ENCODE data around the gene HGFAC. TPM values are rescaled to one million over a fixed set of nuclear protein-coding genes. Genes with fewer than 3 reads are reported as not detected.
A peak's percentile ranks its signal among the peaks of the same experiment; 100 is the strongest.

Gene HGFAC
- total RNA-seq, 2 donors from 2014 or later: not detected

- DNase-seq (ENCODE audit: low spot score) (no peak), ATAC-seq (no peak)
- H3K4me3 Mint-ChIP-seq: no peak overlapping the region
- H3K36me3 Mint-ChIP-seq: no peaks in the 10 kb centered on the region
- peaks cover 6 to 23% of the 10 kb centered on the region in 2 donors for H3K4me1 Mint-ChIP-seq (ENCODE audit: low read depth in 2 of 2)
- H3K9me3 Mint-ChIP-seq: no peaks in the 10 kb centered on the region
- peak overlapping the region in 1 of 2 donors; percentile 29 for H3K27ac Mint-ChIP-seq
- H3K27me3 Mint-ChIP-seq: peaks cover 5 to 8% of the 10 kb centered on the region in 2 donors
Measured at GRCh38 chr4:3486541-3487540, 45.1 kb downstream of the HGFAC start.

- H3K36me3 Mint-ChIP-seq: no peaks in the 10 kb centered on the region
- ATAC-seq (no peak), DNase-seq (ENCODE audit: low spot score) (no peak)
- H3K4me3 Mint-ChIP-seq: no peak overlapping the region
- no peaks in the 10 kb centered on the region for H3K9me3 Mint-ChIP-seq
- peaks cover 3 to 8% of the 10 kb centered on the region in 2 donors for H3K27me3 Mint-ChIP-seq
- peaks cover 6 to 23% of the 10 kb centered on the region in 2 donors for H3K4me1 Mint-ChIP-seq (ENCODE audit: low read depth in 2 of 2)
- H3K27ac Mint-ChIP-seq: no peak overlapping the region
Measured at GRCh38 chr4:3487861-3488260, 46.1 kb downstream of the HGFAC start.

- Mint-ChIP-seq H3K4me3 (peak overlapping the region; percentile 10), H3K27ac (no peak overlapping the region), H3K4me1 (ENCODE audit: low read depth in 2 of 2) (peaks cover 6 to 23% of the 10 kb centered on the region in 2 donors), H3K9me3 (no peaks in the 10 kb centered on the region), H3K36me3 (no peaks in the 10 kb centered on the region), H3K27me3 (peaks cover 3 to 8% of the 10 kb centered on the region in 2 donors)
- no peak for DNase-seq (ENCODE audit: low spot score)
- ATAC-seq: no peak
Measured at GRCh38 chr4:3488820-3489219, 47.1 kb downstream of the HGFAC start.

GRCh38 chr4:3489451-3489962, 47.7 kb downstream of the HGFAC start:
- no peak overlapping the region for H3K4me3 Mint-ChIP-seq
- peaks cover 6 to 23% of the 10 kb centered on the region in 2 donors for H3K4me1 Mint-ChIP-seq (ENCODE audit: low read depth in 2 of 2)
- H3K27ac Mint-ChIP-seq: no peak overlapping the region
- peaks cover 3 to 8% of the 10 kb centered on the region in 2 donors for H3K27me3 Mint-ChIP-seq
- peak; percentile 18 to 64 for ATAC-seq
- H3K36me3 Mint-ChIP-seq: no peaks in the 10 kb centered on the region
- DNase-seq (ENCODE audit: low spot score): no peak
- H3K9me3 Mint-ChIP-seq: no peaks in the 10 kb centered on the region

GRCh38 chr4:3491681-3492405, 50.1 kb downstream of the HGFAC start:
- peak overlapping the region in 1 of 2 donors; percentile 0 for H3K27ac Mint-ChIP-seq
- H3K36me3 Mint-ChIP-seq: no peaks in the 10 kb centered on the region
- no peak overlapping the region for H3K4me3 Mint-ChIP-seq
- H3K4me1 Mint-ChIP-seq (ENCODE audit: low read depth in 2 of 2): peaks cover 6 to 18% of the 10 kb centered on the region in 2 donors
- H3K9me3 Mint-ChIP-seq: no peaks in the 10 kb centered on the region
- H3K27me3 Mint-ChIP-seq: peaks cover 3 to 8% of the 10 kb centered on the region in 2 donors
- ATAC-seq (no peak), DNase-seq (ENCODE audit: low spot score) (no peak)

DNA sequence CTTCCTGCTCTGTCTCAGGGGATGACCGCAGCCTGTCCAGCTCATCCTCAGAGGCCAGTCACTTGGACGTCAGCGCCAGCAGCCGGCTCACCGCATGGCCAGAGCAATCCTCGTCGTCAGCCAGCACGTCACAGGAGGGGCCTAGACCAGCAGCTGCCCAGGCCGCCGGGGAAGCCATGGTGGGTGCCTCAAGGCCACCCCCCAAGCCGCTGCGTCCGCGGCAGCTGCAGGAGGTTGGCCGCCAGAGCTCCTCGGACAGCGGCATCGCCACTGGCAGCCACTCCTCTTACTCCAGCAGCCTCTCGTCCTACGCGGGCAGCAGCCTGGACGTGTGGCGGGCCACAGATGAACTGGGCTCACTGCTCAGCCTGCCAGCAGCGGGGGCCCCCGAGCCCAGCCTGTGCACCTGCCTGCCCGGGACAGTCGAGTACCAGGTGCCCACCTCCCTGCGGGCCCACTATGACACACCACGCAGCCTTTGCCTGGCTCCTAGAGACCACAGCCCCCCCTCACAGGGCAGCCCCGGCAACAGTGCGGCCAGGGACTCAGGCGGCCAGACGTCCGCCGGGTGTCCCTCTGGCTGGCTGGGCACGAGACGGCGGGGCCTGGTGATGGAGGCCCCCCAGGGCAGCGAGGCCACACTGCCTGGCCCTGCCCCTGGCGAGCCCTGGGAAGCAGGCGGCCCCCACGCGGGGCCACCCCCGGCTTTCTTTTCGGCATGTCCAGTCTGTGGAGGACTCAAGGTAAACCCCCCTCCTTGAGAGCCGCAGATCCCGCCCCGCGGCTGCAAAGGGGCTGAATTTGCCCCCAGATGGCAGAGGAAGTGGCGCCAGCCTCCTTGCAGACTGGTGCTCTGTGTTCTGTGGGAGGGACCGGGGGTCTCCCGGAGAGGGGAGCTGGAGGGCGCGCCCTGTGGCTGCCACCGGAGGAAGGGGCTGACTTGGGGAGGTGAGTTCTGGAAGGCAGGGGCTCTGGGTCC, 51.3 kb downstream of the HGFAC start:
- Mint-ChIP-seq H3K36me3 (no peaks in the 10 kb centered on the region), H3K9me3 (no peaks in the 10 kb centered on the region), H3K27me3 (peaks cover 3 to 8% of the 10 kb centered on the region in 2 donors), H3K27ac (no peak overlapping the region), H3K4me3 (no peak overlapping the region), H3K4me1 (ENCODE audit: low read depth in 2 of 2) (peaks cover 6 to 20% of the 10 kb centered on the region in 2 donors)
- ATAC-seq (no peak), DNase-seq (ENCODE audit: low spot score) (no peak)

GRCh38 chr4:3493720-3494461, 52.1 kb downstream of the HGFAC start:
- no peak for ATAC-seq
- Mint-ChIP-seq H3K27ac (no peak overlapping the region), H3K9me3 (no peaks in the 10 kb centered on the region), H3K27me3 (peaks cover 3 to 8% of the 10 kb centered on the region in 2 donors), H3K36me3 (no peaks in the 10 kb centered on the region), H3K4me1 (ENCODE audit: low read depth in 2 of 2) (peaks cover 6 to 15% of the 10 kb centered on the region in 2 donors), H3K4me3 (no peak overlapping the region)
- DNase-seq (ENCODE audit: low spot score): no peak

DNA sequence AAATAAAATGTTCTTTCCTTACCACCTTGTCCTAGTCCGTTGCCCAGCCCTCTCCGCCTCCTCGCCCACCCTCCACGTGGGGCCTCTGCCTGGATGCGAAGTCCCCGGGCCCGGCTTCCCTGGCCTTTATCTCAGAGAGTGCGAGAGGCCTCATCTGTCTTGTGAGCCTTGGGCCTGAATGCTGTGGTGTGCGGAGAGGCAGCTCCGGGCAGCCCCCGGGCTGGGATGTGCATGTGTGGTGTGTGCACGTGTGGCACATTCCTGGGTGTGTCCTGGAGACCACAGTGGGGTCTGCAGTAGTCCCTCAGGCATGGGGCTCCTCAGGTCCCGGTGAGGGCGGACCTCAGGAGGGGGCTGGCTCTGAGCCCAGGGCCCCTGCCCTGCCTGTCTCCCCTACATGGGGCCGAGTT, 52.7 kb downstream of the HGFAC start:
- H3K4me1 Mint-ChIP-seq (ENCODE audit: low read depth in 2 of 2): peaks cover 6 to 10% of the 10 kb centered on the region in 2 donors
- peak in 1 of 2 donors; percentile 9 for ATAC-seq
- no peak for DNase-seq (ENCODE audit: low spot score)
- peaks cover 3 to 8% of the 10 kb centered on the region in 2 donors for H3K27me3 Mint-ChIP-seq
- no peak overlapping the region for H3K4me3 Mint-ChIP-seq
- no peak overlapping the region for H3K27ac Mint-ChIP-seq
- no peaks in the 10 kb centered on the region for H3K9me3 Mint-ChIP-seq
- H3K36me3 Mint-ChIP-seq: no peaks in the 10 kb centered on the region

GRCh38 chr4:3495204-3495975, 53.6 kb downstream of the HGFAC start:
- Mint-ChIP-seq H3K9me3 (no peaks in the 10 kb centered on the region), H3K4me1 (ENCODE audit: low read depth in 2 of 2) (peaks cover 6% of the 10 kb centered on the region in 2 donors), H3K4me3 (no peak overlapping the region), H3K27me3 (peaks cover 3 to 8% of the 10 kb centered on the region in 2 donors), H3K36me3 (no peaks in the 10 kb centered on the region), H3K27ac (no peak overlapping the region)
- DNase-seq (ENCODE audit: low spot score): no peak
- ATAC-seq: no peak

- Mint-ChIP-seq H3K36me3 (no peaks in the 10 kb centered on the region), H3K4me1 (ENCODE audit: low read depth in 2 of 2) (peaks cover 2 to 6% of the 10 kb centered on the region in 2 donors), H3K9me3 (no peaks in the 10 kb centered on the region), H3K4me3 (no peak overlapping the region), H3K27ac (no peak overlapping the region), H3K27me3 (peaks cover 0 to 7% of the 10 kb centered on the region in 2 donors)
- no peak for DNase-seq (ENCODE audit: low spot score)
- no peak for ATAC-seq
Measured at GRCh38 chr4:3496021-3496420, 54.3 kb downstream of the HGFAC start.

DNA sequence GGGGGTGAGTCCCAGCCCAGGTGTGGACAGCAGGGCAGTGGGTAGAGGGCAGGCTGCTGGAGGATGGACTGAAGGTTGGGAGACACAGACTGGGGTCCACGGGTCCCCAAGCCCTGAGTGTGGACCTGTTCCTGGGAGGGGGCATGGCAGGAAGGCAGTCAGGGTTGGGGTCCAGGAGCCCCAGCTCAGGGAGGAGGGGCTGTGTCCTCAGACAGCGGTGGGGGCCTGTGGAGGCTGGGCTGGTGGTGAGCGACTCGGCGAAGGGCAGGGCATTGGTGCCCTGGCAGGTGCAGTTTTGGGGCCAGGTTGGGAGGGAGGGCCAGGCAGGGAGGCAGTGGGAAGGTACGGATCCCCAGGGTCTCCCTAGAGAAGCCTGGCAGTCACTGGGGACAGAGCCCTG, 55.3 kb downstream of the HGFAC start:
- Mint-ChIP-seq H3K4me3 (no peak overlapping the region), H3K4me1 (ENCODE audit: low read depth in 2 of 2) (peaks cover 0 to 2% of the 10 kb centered on the region in 2 donors), H3K9me3 (no peaks in the 10 kb centered on the region), H3K36me3 (no peaks in the 10 kb centered on the region), H3K27me3 (no peaks in the 10 kb centered on the region), H3K27ac (no peak overlapping the region)
- DNase-seq (ENCODE audit: low spot score): no peak
- no peak for ATAC-seq
